ENCODE results near the gene PTPRJ.

DNA sequence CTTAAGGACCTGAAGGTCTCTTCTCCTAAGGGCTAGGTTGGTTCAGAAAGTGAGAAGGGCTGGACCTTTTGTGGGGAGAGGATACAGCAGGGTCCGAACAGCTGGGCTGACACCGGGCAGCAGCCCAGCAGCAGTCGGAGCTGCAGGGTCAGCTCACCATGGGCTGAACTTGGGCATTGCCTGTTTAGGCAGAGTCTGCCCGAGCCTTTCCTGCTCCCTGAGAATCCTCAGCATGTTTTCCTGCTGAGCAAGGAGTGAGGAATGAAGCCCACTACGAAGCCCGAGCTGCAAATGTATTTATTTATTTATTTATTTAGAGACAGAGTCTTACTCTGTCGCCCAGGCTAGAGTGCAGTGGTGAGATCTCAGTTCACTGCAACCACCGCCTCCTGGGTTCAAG, 83.9 kb downstream of the PTPRJ start:
- TF ChIP-seq, protein P1, sequence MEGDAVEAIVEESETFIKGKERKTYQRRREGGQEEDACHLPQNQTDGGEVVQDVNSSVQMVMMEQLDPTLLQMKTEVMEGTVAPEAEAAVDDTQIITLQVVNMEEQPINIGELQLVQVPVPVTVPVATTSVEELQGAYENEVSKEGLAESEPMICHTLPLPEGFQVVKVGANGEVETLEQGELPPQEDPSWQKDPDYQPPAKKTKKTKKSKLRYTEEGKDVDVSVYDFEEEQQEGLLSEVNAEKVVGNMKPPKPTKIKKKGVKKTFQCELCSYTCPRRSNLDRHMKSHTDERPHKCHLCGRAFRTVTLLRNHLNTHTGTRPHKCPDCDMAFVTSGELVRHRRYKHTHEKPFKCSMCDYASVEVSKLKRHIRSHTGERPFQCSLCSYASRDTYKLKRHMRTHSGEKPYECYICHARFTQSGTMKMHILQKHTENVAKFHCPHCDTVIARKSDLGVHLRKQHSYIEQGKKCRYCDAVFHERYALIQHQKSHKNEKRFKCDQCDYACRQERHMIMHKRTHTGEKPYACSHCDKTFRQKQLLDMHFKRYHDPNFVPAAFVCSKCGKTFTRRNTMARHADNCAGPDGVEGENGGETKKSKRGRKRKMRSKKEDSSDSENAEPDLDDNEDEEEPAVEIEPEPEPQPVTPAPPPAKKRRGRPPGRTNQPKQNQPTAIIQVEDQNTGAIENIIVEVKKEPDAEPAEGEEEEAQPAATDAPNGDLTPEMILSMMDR (optimal IDR thresholded peaks at IDR 0.05 in 1 of 3, IDR thresholded peaks at IDR 0.05 in 1 of 3, conservative IDR thresholded peaks at IDR 0.05 in 1 of 3; ENCODE audit: extremely low read depth in 1 of 3, insufficient read depth in 2 of 3, low read length in 3 of 3) = no peak
- TF ChIP-seq EZH2 (IDR thresholded peaks at IDR 0.05; ENCODE audit: low read length) = no peak
